ENCODE data around the gene CD8B.
"Not testable (repeated sequence)": the region's sequence is repeated elsewhere in the genome, so short reads cannot be mapped to it uniquely, and the experiment has no call there.

GRCh38 chr2:86857688-86858087, 4.0 kb downstream of the CD8B start:
- not testable (repeated sequence) for TF ChIP-seq CTCF (IDR thresholded peaks at IDR 0.05; ENCODE audit: low read length); EZH2 (IDR thresholded peaks at IDR 0.05; ENCODE audit: borderline replicate concordance, low read length)
